OCI-LY7 (cell line): ENCODE measurements around the gene PAFAH1B1. TPM values are rescaled to one million over a fixed set of nuclear protein-coding genes. Genes with fewer than 3 reads are reported as not detected.

Source experiments
- BruUV-seq: library from RNA; stranded (reverse); fragments of 400-500 nt; replicated peaks from 2 replicates; lab custom pipeline; 2021; lab: Mats Ljungman, UMichigan
- CTCF ChIA-PET: fragments of 300-600 bp; sonication (Branson Sonifier 250); formaldehyde crosslinking; loops from one replicate; lab custom pipeline; 2022; ENCODE audit warnings: antibody characterized with exemption; ENCODE audit not compliant: unreplicated experiment; lab: Charles Lee
- POLR2A ChIA-PET: fragments of 300-600 bp; sonication (Branson Sonifier 250); formaldehyde crosslinking; loops from one replicate; lab custom pipeline; 2022; ENCODE audit warnings: antibody characterized with exemption; lab: Charles Lee
- DNase-seq: peaks from one replicate; pipeline ENCODE4 v3.0.0-alpha.2; 2015; ENCODE audit warnings: low spot score
- H2AFZ ChIP-seq: fragments of 200-600 bp; sonication (generic), shearing (Covaris generic); 2 replicates; pipeline ENCODE4 v1.6.1; 2014; ENCODE audit warnings: mild to moderate bottlenecking, antibody characterized with exemption, low read length, moderate library complexity
- H3K27ac ChIP-seq: fragments of 200-600 bp; sonication (generic); 2 replicates; pipeline ENCODE4 v1.5.1; 2014; ENCODE audit warnings: mixed run types, low read depth, mild to moderate bottlenecking, moderate library complexity, low read length, inconsistent platforms; ENCODE audit not compliant: poor library complexity, severe bottlenecking
- H3K36me3 ChIP-seq: fragments of 200-600 bp; sonication (generic); 2 replicates; pipeline ENCODE4 v1.6.1; 2014; ENCODE audit warnings: mild to moderate bottlenecking, antibody characterized with exemption, low read length, moderate library complexity, mixed read lengths; ENCODE audit not compliant: insufficient read depth
- H3K4me1 ChIP-seq: fragments of 200-600 bp; sonication (generic); 2 replicates; pipeline ENCODE4 v1.5.1; 2014; ENCODE audit warnings: mild to moderate bottlenecking, low read length; ENCODE audit not compliant: insufficient read depth, poor library complexity, severe bottlenecking
- H3K4me2 ChIP-seq: fragments of 200-600 bp; sonication (generic); 2 replicates; pipeline ENCODE4 v1.6.1; 2014; ENCODE audit warnings: mild to moderate bottlenecking, low read length
- H3K4me3 ChIP-seq: fragments of 200-600 bp; sonication (generic); 2 replicates; pipeline ENCODE4 v1.5.1; 2014; ENCODE audit warnings: mild to moderate bottlenecking, low read depth, low read length; ENCODE audit not compliant: poor library complexity, severe bottlenecking
- H3K79me2 ChIP-seq: fragments of 200-600 bp; sonication (generic); 2 replicates; pipeline ENCODE4 v1.6.1; 2016; ENCODE audit warnings: low read depth, mild to moderate bottlenecking, low read length, moderate library complexity, mixed read lengths; ENCODE audit not compliant: insufficient read depth
- H3K9me2 ChIP-seq: fragments of 200-600 bp; sonication (generic); 2 replicates; pipeline ENCODE4 v1.6.1; 2016; ENCODE audit warnings: mild to moderate bottlenecking, low read length, mixed read lengths; ENCODE audit not compliant: insufficient read depth
- H3K9me3 ChIP-seq: fragments of 200-600 bp; sonication (generic); 2 replicates; pipeline ENCODE4 v1.6.1; 2014; ENCODE audit warnings: mild to moderate bottlenecking, mixed run types, low read length, mixed read lengths
- H4K20me1 ChIP-seq: fragments of 200-600 bp; sonication (generic); 2 replicates; pipeline ENCODE4 v1.6.1; 2014; ENCODE audit warnings: mild to moderate bottlenecking, antibody characterized with exemption, low read length, moderate library complexity, mixed read lengths; ENCODE audit not compliant: insufficient read depth
- EZH2phosphoT487 ChIP-seq: fragments of 200-600 bp; sonication (generic); IDR thresholded peaks from 2 replicates; pipeline ENCODE4 v1.6.1; 2018; ENCODE audit warnings: low read depth, borderline replicate concordance, mild to moderate bottlenecking, mixed run types, antibody characterized with exemption, low read length, moderate library complexity, mixed read lengths
- intact Hi-C: fragments of 100-400 bp; cut with micrococcal nuclease; formaldehyde crosslinking; loops from one replicate; pipeline ENCODE4 v1.10.0; 2022; ENCODE audit not compliant: unreplicated experiment
- total RNA-seq, 2 experiments: library from RNA; depleted of rRNA in 1 of 2; stranded (reverse); fragments of >200 nt in 1 of 2; shearing (Covaris generic) in 1 of 2; gene quantifications; 2 replicates each; pipeline ENCODE4 v1.2.3, GENCODE V29; 2014 to 2022
- TF ChIP-seq, protein P1 (sequence below): fragments of 200-600 bp; sonication (generic); conservative IDR thresholded peaks from 2 replicates; pipeline ENCODE4 v1.5.1; 2014; ENCODE audit warnings: mild to moderate bottlenecking, antibody characterized with exemption, low read length, moderate library complexity, mixed read lengths

The PAFAH1B1 gene
- total RNA-seq, 2 experiments from 2014 or later: 51.1 to 127 TPM

DNA sequence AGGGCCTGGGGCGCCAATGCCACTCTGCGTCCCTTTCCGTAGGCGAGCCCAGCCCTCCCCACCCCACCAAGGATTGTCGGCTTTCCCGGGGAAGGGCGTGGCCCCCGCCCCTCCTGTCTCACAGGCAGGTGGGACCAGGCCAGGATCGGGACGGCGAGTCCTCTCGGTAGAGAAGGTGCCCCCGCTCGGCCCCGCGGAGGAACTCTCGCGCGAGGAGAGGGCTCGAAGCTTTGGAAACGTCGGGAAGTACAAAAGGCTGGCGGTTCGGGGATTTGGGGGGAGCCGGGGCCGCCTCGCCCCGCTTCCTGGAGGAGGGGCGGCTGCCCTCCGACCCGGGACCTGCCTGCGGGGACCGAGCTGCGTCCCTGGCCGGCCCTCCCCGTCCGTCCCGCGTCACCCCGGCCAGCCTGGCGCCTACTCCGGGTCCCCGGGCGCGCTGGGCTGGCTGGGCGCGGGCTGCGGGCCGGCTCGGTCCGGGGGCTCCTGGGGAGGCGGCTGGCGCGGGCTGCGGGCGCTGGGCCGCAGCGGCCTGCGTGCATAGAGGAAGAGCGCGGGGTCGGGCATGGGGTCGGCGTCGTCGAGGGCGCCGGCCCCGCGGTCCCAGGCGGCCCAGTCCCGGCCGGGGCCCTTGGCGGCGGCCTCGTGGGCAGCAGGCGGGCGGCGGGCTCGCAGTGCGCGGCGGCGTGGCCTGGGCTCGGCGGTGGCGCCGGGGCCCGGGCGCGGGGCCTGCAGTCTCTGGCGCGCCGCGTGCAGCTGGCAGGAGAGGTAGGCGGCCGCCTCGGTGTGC lies 130.7 kb downstream of the PAFAH1B1 start:
- POLR2A ChIA-PET: no interaction called here
- no peak for TF ChIP-seq EZH2phosphoT487
- TF ChIP-seq, protein P1, sequence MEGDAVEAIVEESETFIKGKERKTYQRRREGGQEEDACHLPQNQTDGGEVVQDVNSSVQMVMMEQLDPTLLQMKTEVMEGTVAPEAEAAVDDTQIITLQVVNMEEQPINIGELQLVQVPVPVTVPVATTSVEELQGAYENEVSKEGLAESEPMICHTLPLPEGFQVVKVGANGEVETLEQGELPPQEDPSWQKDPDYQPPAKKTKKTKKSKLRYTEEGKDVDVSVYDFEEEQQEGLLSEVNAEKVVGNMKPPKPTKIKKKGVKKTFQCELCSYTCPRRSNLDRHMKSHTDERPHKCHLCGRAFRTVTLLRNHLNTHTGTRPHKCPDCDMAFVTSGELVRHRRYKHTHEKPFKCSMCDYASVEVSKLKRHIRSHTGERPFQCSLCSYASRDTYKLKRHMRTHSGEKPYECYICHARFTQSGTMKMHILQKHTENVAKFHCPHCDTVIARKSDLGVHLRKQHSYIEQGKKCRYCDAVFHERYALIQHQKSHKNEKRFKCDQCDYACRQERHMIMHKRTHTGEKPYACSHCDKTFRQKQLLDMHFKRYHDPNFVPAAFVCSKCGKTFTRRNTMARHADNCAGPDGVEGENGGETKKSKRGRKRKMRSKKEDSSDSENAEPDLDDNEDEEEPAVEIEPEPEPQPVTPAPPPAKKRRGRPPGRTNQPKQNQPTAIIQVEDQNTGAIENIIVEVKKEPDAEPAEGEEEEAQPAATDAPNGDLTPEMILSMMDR: no peak
- Histone ChIP-seq H3K4me3 (no peak overlapping the region), H3K79me2 (no peaks in the 10 kb centered on the region), H3K4me2 (no peak overlapping the region), H3K9me3 (no peaks in the 10 kb centered on the region), H4K20me1 (no peaks in the 10 kb centered on the region), H3K27ac (no peak overlapping the region), H3K36me3 (no peaks in the 10 kb centered on the region), H3K4me1 (no peaks in the 10 kb centered on the region), H2AFZ (no peak overlapping the region), H3K9me2 (no peaks in the 10 kb centered on the region)
- DNase-seq: no peak
- intact Hi-C loops: no loop called here
- CTCF ChIA-PET: interaction anchor here (0.6 kb wide), 1 partner anchor 324 kb away, joined by 3 read pairs; no protein-coding TSS in a partner anchor
- no TSS peak for BruUV-seq

DNA sequence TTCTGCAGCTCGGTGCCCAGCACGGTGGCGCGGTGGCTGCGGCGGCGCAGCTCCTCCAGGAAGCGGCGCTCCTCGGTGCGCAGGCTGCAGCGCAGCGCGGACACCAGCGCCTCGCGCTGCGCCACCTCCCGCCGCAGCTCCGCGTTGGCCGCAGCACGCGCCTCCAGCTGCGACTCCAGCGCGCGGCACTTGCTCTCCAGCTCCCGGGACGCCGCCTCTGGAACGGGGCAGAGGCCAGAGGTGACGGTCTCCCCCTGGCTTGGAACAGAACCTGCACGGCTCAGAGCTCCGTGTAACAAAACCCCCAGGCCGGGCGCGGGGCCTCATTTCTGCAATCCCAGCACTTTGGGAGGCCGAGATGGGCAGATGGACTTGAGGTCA lies 131.3 kb downstream of the PAFAH1B1 start:
- Histone ChIP-seq H3K36me3 (no peaks in the 10 kb centered on the region), H2AFZ (no peak overlapping the region), H3K4me3 (no peak overlapping the region), H3K9me3 (no peaks in the 10 kb centered on the region), H3K79me2 (no peaks in the 10 kb centered on the region), H3K27ac (no peak overlapping the region), H4K20me1 (no peaks in the 10 kb centered on the region), H3K4me1 (no peaks in the 10 kb centered on the region), H3K4me2 (no peak overlapping the region), H3K9me2 (no peaks in the 10 kb centered on the region)
- no TSS peak for BruUV-seq
- ChIA-PET POLR2A (interaction anchor here (0.6 kb wide), 1 partner anchor 964 kb away, joined by 3 read pairs; no protein-coding TSS in a partner anchor), CTCF (interaction anchor here (0.6 kb wide), 1 partner anchor 323 kb away, joined by 3 read pairs; no protein-coding TSS in a partner anchor)
- intact Hi-C loops: no loop called here
- TF ChIP-seq, protein P1: no peak
- no peak for TF ChIP-seq EZH2phosphoT487
- DNase-seq: no peak

DNA sequence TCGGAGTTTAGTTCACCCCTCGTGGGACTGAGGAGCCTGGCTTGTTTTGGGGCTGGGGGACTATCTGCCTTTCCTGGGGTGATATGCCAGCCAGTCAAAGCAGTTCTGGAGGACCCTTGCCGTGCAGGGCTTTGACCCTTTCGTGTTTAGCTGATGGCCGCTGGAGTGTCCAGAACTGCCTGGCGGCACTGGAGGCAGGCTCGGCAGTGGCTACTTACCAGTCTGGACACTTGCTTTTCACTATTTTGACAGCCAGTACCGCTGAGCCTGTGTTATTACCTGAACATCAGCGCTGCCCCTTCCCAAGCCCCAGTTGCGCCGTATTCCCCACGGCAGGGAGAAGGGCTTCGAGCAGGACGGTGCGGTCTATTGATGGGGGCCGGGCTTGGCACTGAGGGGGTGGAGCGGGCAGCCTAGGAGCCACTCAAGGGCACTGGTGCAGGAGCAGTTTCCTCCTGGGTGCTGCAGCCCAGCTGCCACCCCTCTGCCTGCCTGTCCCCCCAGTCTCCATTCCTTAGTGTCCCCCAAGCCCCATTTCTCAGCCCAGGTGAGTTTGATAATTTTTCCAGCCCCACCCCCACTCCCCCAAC lies 137.4 kb downstream of the PAFAH1B1 start:
- no peaks in the 10 kb centered on the region for H3K36me3 ChIP-seq
- no peak overlapping the region for H3K27ac ChIP-seq
- no TSS peak for BruUV-seq
- ChIA-PET CTCF (no interaction called here), POLR2A (no interaction called here)
- no peaks in the 10 kb centered on the region for H3K79me2 ChIP-seq
- intact Hi-C loops: no loop called here
- DNase-seq: no peak
- no peaks in the 10 kb centered on the region for H3K9me3 ChIP-seq
- H3K4me3 ChIP-seq: no peak overlapping the region
- no peaks in the 10 kb centered on the region for H4K20me1 ChIP-seq
- TF ChIP-seq EZH2phosphoT487: no peak
- TF ChIP-seq, protein P1: no peak
- no peak overlapping the region for H2AFZ ChIP-seq
- H3K9me2 ChIP-seq: no peaks in the 10 kb centered on the region
- no peaks in the 10 kb centered on the region for H3K4me1 ChIP-seq
- H3K4me2 ChIP-seq: no peak overlapping the region
